ENCODE measurements around the gene GRM7.

Gene GRM7

GRCh38 chr3:7190095-7190494 is 329.2 kb downstream of the GRM7 start:
- no peak for DNase-seq (ENCODE audit: low spot score)
- ChIA-PET CTCF (no interaction called here), POLR2A (ENCODE audit: low non-redundant PET) (no interaction called here)
- no peak overlapping the region for H3K27ac ChIP-seq
- TF ChIP-seq CTCF (conservative IDR thresholded peaks at IDR 0.05; ENCODE audit: low read depth), result no peak

- TF ChIP-seq CTCF (conservative IDR thresholded peaks at IDR 0.05; ENCODE audit: low read depth), result no peak
- ChIA-PET CTCF (no interaction called here), POLR2A (ENCODE audit: low non-redundant PET) (no interaction called here)
- no peak for DNase-seq (ENCODE audit: low spot score)
- H3K27ac ChIP-seq, result no peak overlapping the region
These were observed 332.4 kb downstream of the GRM7 start for GRCh38 chr3:7193269-7193668.

- CTCF ChIA-PET, result no interaction called here
- POLR2A ChIA-PET (ENCODE audit: low non-redundant PET), result no interaction called here
- no peak overlapping the region for H3K27ac ChIP-seq
- TF ChIP-seq CTCF (conservative IDR thresholded peaks at IDR 0.05; ENCODE audit: low read depth), result no peak
- DNase-seq (ENCODE audit: low spot score), result no peak
These were observed 333.3 kb downstream of the GRM7 start for GRCh38 chr3:7194071-7194835.

- no peak for DNase-seq (ENCODE audit: low spot score)
- CTCF ChIA-PET, result no interaction called here
- H3K27ac ChIP-seq, result no peak overlapping the region
- POLR2A ChIA-PET (ENCODE audit: low non-redundant PET), result no interaction called here
- no peak for TF ChIP-seq CTCF (conservative IDR thresholded peaks at IDR 0.05; ENCODE audit: low read depth)
These were observed 335.0 kb downstream of the GRM7 start for GRCh38 chr3:7195934-7196333.

GRCh38 chr3:7201784-7202183 is 340.9 kb downstream of the GRM7 start:
- no peak for DNase-seq (ENCODE audit: low spot score)
- TF ChIP-seq CTCF (conservative IDR thresholded peaks at IDR 0.05; ENCODE audit: low read depth), result no peak
- CTCF ChIA-PET, result no interaction called here
- POLR2A ChIA-PET (ENCODE audit: low non-redundant PET), result no interaction called here
- H3K27ac ChIP-seq, result no peak overlapping the region

- no peak for DNase-seq (ENCODE audit: low spot score)
- TF ChIP-seq CTCF (conservative IDR thresholded peaks at IDR 0.05; ENCODE audit: low read depth), result no peak
- CTCF ChIA-PET, result interaction anchor here (0.7 kb wide), 1 partner anchor 216 kb away, joined by 3 read pairs; no protein-coding TSS in a partner anchor
- no peak overlapping the region for H3K27ac ChIP-seq
- POLR2A ChIA-PET (ENCODE audit: low non-redundant PET), result no interaction called here
These were observed 343.3 kb downstream of the GRM7 start for GRCh38 chr3:7203969-7204847.

Data from RWPE1 (cell line).